HFF-Myc (cell line): ENCODE measurements around the gene ZNF488.

Experiments
- DNase-seq: peaks from one replicate; pipeline ENCODE4 v3.0.0-alpha.2; 2011; ENCODE audit warnings: low read depth; ENCODE audit errors: extremely low read depth
- H3K4me3 ChIP-seq: replicated peaks from 2 replicates; pipeline ENCODE4 v1.5.1; 2011; ENCODE audit warnings: low read depth, mild to moderate bottlenecking, control low read depth, low read length
- TF ChIP-seq, protein P1 (sequence below): IDR thresholded peaks from 2 replicates; pipeline ENCODE4 v1.5.1; 2012; ENCODE audit warnings: mild to moderate bottlenecking, low read depth, low read length, control low read depth; ENCODE audit errors: missing control alignments

Gene ZNF488

GRCh38 chr10:47370878-47371277 lies 13.2 kb downstream of the ZNF488 start:
- DNase-seq = no peak
- no peak overlapping the region for H3K4me3 ChIP-seq
- TF ChIP-seq, protein P1, sequence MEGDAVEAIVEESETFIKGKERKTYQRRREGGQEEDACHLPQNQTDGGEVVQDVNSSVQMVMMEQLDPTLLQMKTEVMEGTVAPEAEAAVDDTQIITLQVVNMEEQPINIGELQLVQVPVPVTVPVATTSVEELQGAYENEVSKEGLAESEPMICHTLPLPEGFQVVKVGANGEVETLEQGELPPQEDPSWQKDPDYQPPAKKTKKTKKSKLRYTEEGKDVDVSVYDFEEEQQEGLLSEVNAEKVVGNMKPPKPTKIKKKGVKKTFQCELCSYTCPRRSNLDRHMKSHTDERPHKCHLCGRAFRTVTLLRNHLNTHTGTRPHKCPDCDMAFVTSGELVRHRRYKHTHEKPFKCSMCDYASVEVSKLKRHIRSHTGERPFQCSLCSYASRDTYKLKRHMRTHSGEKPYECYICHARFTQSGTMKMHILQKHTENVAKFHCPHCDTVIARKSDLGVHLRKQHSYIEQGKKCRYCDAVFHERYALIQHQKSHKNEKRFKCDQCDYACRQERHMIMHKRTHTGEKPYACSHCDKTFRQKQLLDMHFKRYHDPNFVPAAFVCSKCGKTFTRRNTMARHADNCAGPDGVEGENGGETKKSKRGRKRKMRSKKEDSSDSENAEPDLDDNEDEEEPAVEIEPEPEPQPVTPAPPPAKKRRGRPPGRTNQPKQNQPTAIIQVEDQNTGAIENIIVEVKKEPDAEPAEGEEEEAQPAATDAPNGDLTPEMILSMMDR = no peak

- TF ChIP-seq, protein P1 = no peak
- DNase-seq = no peak
- H3K4me3 ChIP-seq = no peak overlapping the region
Observed at GRCh38 chr10:47370015-47370767, 13.9 kb downstream of the ZNF488 start.

- no peak for DNase-seq
- TF ChIP-seq, protein P1 = no peak
- no peak overlapping the region for H3K4me3 ChIP-seq
Observed at GRCh38 chr10:47369251-47369894, 14.7 kb downstream of the ZNF488 start.

- no peak for DNase-seq
- H3K4me3 ChIP-seq = no peak overlapping the region
- TF ChIP-seq, protein P1 = no peak
Observed at GRCh38 chr10:47368431-47369180, 15.5 kb downstream of the ZNF488 start.

GRCh38 chr10:47367646-47368045 lies 16.4 kb downstream of the ZNF488 start:
- no peak overlapping the region for H3K4me3 ChIP-seq
- TF ChIP-seq, protein P1 = no peak
- DNase-seq = no peak

GRCh38 chr10:47366731-47367460 lies 17.2 kb downstream of the ZNF488 start:
- no peak for DNase-seq
- TF ChIP-seq, protein P1 = no peak
- H3K4me3 ChIP-seq = no peak overlapping the region
